ENCODE measurements around the gene SETBP1. TPM values are rescaled to one million over a fixed set of nuclear protein-coding genes. Genes with fewer than 3 reads are reported as not detected.

The SETBP1 gene
- total RNA-seq, 3 donors from 2014 or later, result 15.0 to 97.2 (median 17.8) TPM

GRCh38 chr18:44921974-44922373 is 241.3 kb downstream of the SETBP1 start:
- H3K9me3 ChIP-seq, result no peaks in the 10 kb centered on the region
- no peak overlapping the region for H3K4me3 ChIP-seq
- no peak for DNase-seq
- no peak for TF ChIP-seq CTCF (IDR thresholded peaks at IDR 0.05)
- no peak for ATAC-seq
- peaks cover 12% of the 10 kb centered on the region for H3K4me1 ChIP-seq (ENCODE audit: low read depth)
- H3K36me3 ChIP-seq (ENCODE audit: low read depth), result no peaks in the 10 kb centered on the region
- intact Hi-C loops (cut with DNase I, micrococcal nuclease), result no loop called here

- intact Hi-C loops (cut with DNase I, micrococcal nuclease), result no loop called here
- Histone ChIP-seq H3K4me3 (no peak overlapping the region), H3K36me3 (ENCODE audit: low read depth) (no peaks in the 10 kb centered on the region), H3K4me1 (ENCODE audit: low read depth) (peaks cover 3% of the 10 kb centered on the region), H3K9me3 (no peaks in the 10 kb centered on the region)
- DNase-seq, result no peak
- ATAC-seq, result no peak
- no peak for TF ChIP-seq CTCF (IDR thresholded peaks at IDR 0.05)
Measured at GRCh38 chr18:44922968-44923367, 242.3 kb downstream of the SETBP1 start.

- no peaks in the 10 kb centered on the region for H3K4me1 ChIP-seq (ENCODE audit: low read depth)
- ATAC-seq, result no peak
- H3K9me3 ChIP-seq, result no peaks in the 10 kb centered on the region
- TF ChIP-seq CTCF (IDR thresholded peaks at IDR 0.05), result no peak
- intact Hi-C loops (cut with DNase I, micrococcal nuclease), result no loop called here
- DNase-seq, result no peak
- H3K4me3 ChIP-seq, result no peak overlapping the region
- no peaks in the 10 kb centered on the region for H3K36me3 ChIP-seq (ENCODE audit: low read depth)
Measured at GRCh38 chr18:44924785-44925499, 244.3 kb downstream of the SETBP1 start.

- TF ChIP-seq CTCF (IDR thresholded peaks at IDR 0.05), result no peak
- ATAC-seq (no peak), DNase-seq (no peak)
- intact Hi-C loops (cut with DNase I, micrococcal nuclease), result no loop called here
- no peak overlapping the region for H3K4me3 ChIP-seq
- H3K36me3 ChIP-seq (ENCODE audit: low read depth), result no peaks in the 10 kb centered on the region
- peaks cover 4% of the 10 kb centered on the region for H3K9me3 ChIP-seq
- H3K4me1 ChIP-seq (ENCODE audit: low read depth), result no peaks in the 10 kb centered on the region
Measured at GRCh38 chr18:44927127-44927849, 246.6 kb downstream of the SETBP1 start.

GRCh38 chr18:44934901-44935300 is 254.2 kb downstream of the SETBP1 start:
- intact Hi-C loops (cut with DNase I, micrococcal nuclease), result no loop called here
- no peak for TF ChIP-seq CTCF (IDR thresholded peaks at IDR 0.05)

More at GRCh38 chr18:44934901-44935300, 254.2 kb downstream of the SETBP1 start:
- Histone ChIP-seq H3K4me1 (ENCODE audit: low read depth) (peaks cover 12% of the 10 kb centered on the region), H3K9me3 (peaks cover 8% of the 10 kb centered on the region), H3K36me3 (ENCODE audit: low read depth) (no peaks in the 10 kb centered on the region), H3K4me3 (no peak overlapping the region)
- no peak for ATAC-seq
- no peak for DNase-seq

All from mucosa of descending colon (tissue), 3 donors.